Measurements from ENCODE around the gene NCS1. TPM values are rescaled to one million over a fixed set of nuclear protein-coding genes. Genes with fewer than 3 reads are reported as not detected.
"Not testable (repeated sequence)": the region's sequence is repeated elsewhere in the genome, so short reads cannot be mapped to it uniquely, and the experiment has no call there.

NCS1 gene
- total RNA-seq, 1 experiment from 2014 or later, result 58.6 TPM

- Histone ChIP-seq H3K4me3 (ENCODE audit: low read depth, low read length, poor library complexity, severe bottlenecking) (no peak overlapping the region), H3K36me3 (ENCODE audit: insufficient read depth, low read length, poor library complexity, severe bottlenecking) (no peaks in the 10 kb centered on the region), H3K27ac (ENCODE audit: low read depth, low read length, poor library complexity, severe bottlenecking) (no peak overlapping the region), H3K4me1 (ENCODE audit: insufficient read depth, low read length, poor library complexity, severe bottlenecking) (peaks cover 8% of the 10 kb centered on the region), H3K27me3 (replicated peaks; ENCODE audit: insufficient read depth, low read depth, low read length, poor library complexity) (peaks cover 7% of the 10 kb centered on the region), H3K9me3 (ENCODE audit: low read depth, low read length, poor library complexity, severe bottlenecking) (no peaks in the 10 kb centered on the region)
- POLR2A ChIA-PET (ENCODE audit: low non-redundant PET), result no interaction called here
- CTCF ChIA-PET, result no interaction called here
- TF ChIP-seq EZH2 (IDR thresholded peaks at IDR 0.05; ENCODE audit: borderline replicate concordance, low read depth, low read length, poor library complexity, severe bottlenecking), result no peak
- no peak for TF ChIP-seq CTCF (conservative IDR thresholded peaks at IDR 0.05; ENCODE audit: low read depth, low read length)
- intact Hi-C loops (cut with micrococcal nuclease; ENCODE audit: unreplicated experiment), result no loop called here
- BruUV-seq (replicated peaks), result no TSS peak
- no peak for DNase-seq (ENCODE audit: low spot score)
Observed at GRCh38 chr9:130276121-130276520, 103.9 kb downstream of the NCS1 start.

GRCh38 chr9:130276955-130277354 is 104.8 kb downstream of the NCS1 start:
- ChIA-PET POLR2A (ENCODE audit: low non-redundant PET) (no interaction called here), CTCF (no interaction called here)
- no TSS peak for BruUV-seq (replicated peaks)
- no peaks in the 10 kb centered on the region for H3K9me3 ChIP-seq (ENCODE audit: low read depth, low read length, poor library complexity, severe bottlenecking)
- no peak overlapping the region for H3K4me3 ChIP-seq (ENCODE audit: low read depth, low read length, poor library complexity, severe bottlenecking)
- intact Hi-C loops (cut with micrococcal nuclease; ENCODE audit: unreplicated experiment), result no loop called here
- no peak overlapping the region for H3K27ac ChIP-seq (ENCODE audit: low read depth, low read length, poor library complexity, severe bottlenecking)
- H3K36me3 ChIP-seq (ENCODE audit: insufficient read depth, low read length, poor library complexity, severe bottlenecking), result no peaks in the 10 kb centered on the region
- peaks cover 7% of the 10 kb centered on the region for H3K27me3 ChIP-seq (replicated peaks; ENCODE audit: insufficient read depth, low read depth, low read length, poor library complexity)
- H3K4me1 ChIP-seq (ENCODE audit: insufficient read depth, low read length, poor library complexity, severe bottlenecking), result peaks cover 8% of the 10 kb centered on the region
- DNase-seq (ENCODE audit: low spot score), result no peak
- TF ChIP-seq EZH2 (IDR thresholded peaks at IDR 0.05; ENCODE audit: borderline replicate concordance, low read depth, low read length, poor library complexity, severe bottlenecking) (no peak), CTCF (conservative IDR thresholded peaks at IDR 0.05; ENCODE audit: low read depth, low read length) (no peak)

- intact Hi-C loops (cut with micrococcal nuclease; ENCODE audit: unreplicated experiment), result not testable (repeated sequence)
Observed at GRCh38 chr9:130277525-130277924, 105.3 kb downstream of the NCS1 start.

GRCh38 chr9:130283539-130284248 is 111.5 kb downstream of the NCS1 start:
- no peak for DNase-seq (ENCODE audit: low spot score)
- intact Hi-C loops (cut with micrococcal nuclease; ENCODE audit: unreplicated experiment), result no loop called here
- no peaks in the 10 kb centered on the region for H3K36me3 ChIP-seq (ENCODE audit: insufficient read depth, low read length, poor library complexity, severe bottlenecking)
- no peak overlapping the region for H3K27ac ChIP-seq (ENCODE audit: low read depth, low read length, poor library complexity, severe bottlenecking)
- ChIA-PET POLR2A (ENCODE audit: low non-redundant PET) (no interaction called here), CTCF (no interaction called here)
- TF ChIP-seq CTCF (conservative IDR thresholded peaks at IDR 0.05; ENCODE audit: low read depth, low read length) (no peak), EZH2 (IDR thresholded peaks at IDR 0.05; ENCODE audit: borderline replicate concordance, low read depth, low read length, poor library complexity, severe bottlenecking) (no peak)
- peaks cover 6% of the 10 kb centered on the region for H3K4me1 ChIP-seq (ENCODE audit: insufficient read depth, low read length, poor library complexity, severe bottlenecking)
- BruUV-seq (replicated peaks), result no TSS peak
- no peak overlapping the region for H3K4me3 ChIP-seq (ENCODE audit: low read depth, low read length, poor library complexity, severe bottlenecking)
- peaks cover 16% of the 10 kb centered on the region for H3K27me3 ChIP-seq (replicated peaks; ENCODE audit: insufficient read depth, low read depth, low read length, poor library complexity)
- H3K9me3 ChIP-seq (ENCODE audit: low read depth, low read length, poor library complexity, severe bottlenecking), result no peaks in the 10 kb centered on the region

More at GRCh38 chr9:130277525-130277924, 105.3 kb downstream of the NCS1 start:
- CTCF ChIA-PET; H3K4me3 ChIP-seq (ENCODE audit: low read depth, low read length, poor library complexity, severe bottlenecking); H3K27me3 ChIP-seq (replicated peaks; ENCODE audit: insufficient read depth, low read depth, low read length, poor library complexity); H3K27ac ChIP-seq (ENCODE audit: low read depth, low read length, poor library complexity, severe bottlenecking); H3K36me3 ChIP-seq (ENCODE audit: insufficient read depth, low read length, poor library complexity, severe bottlenecking); BruUV-seq (replicated peaks); H3K9me3 ChIP-seq (ENCODE audit: low read depth, low read length, poor library complexity, severe bottlenecking); POLR2A ChIA-PET (ENCODE audit: low non-redundant PET); DNase-seq (ENCODE audit: low spot score): not testable (repeated sequence)
- H3K4me1 ChIP-seq (ENCODE audit: insufficient read depth, low read length, poor library complexity, severe bottlenecking), result peaks cover 14% of the 10 kb centered on the region
